Suprapubic skin (tissue), 4 donors: ENCODE measurements around the gene DDB1. TPM values are rescaled to one million over a fixed set of nuclear protein-coding genes. Genes with fewer than 3 reads are reported as not detected.

Experiments
- DNase-seq, 2 donors: peaks; one replicate each; pipeline ENCODE4 v3.0.0-alpha.2; 2019; ENCODE audit warnings: low spot score in 2 of 2
- H3K27ac ChIP-seq: fragments of 200-600 bp; sonication (generic); one replicate; pipeline ENCODE4 v1.5.1; 2019
- H3K27me3 ChIP-seq: fragments of 200-600 bp; sonication (generic); one replicate; pipeline ENCODE4 v1.5.1; 2019
- H3K36me3 ChIP-seq: fragments of 200-600 bp; sonication (generic); one replicate; pipeline ENCODE4 v1.5.1; 2019
- H3K4me1 ChIP-seq: fragments of 200-600 bp; sonication (generic); one replicate; pipeline ENCODE4 v1.5.1; 2019
- H3K4me3 ChIP-seq: fragments of 200-600 bp; sonication (generic); one replicate; pipeline ENCODE4 v1.5.1; 2019; ENCODE audit warnings: mild to moderate bottlenecking
- H3K9me3 ChIP-seq: fragments of 200-600 bp; sonication (generic); one replicate; pipeline ENCODE4 v1.5.1; 2019
- EP300 ChIP-seq: sonication (generic); formaldehyde crosslinking; IDR thresholded peaks from one replicate; pipeline ENCODE4 v1.6.1; 2017; ENCODE audit warnings: antibody characterized with exemption
- POLR2A ChIP-seq, 2 donors: fragments of 450-650 bp; IDR thresholded peaks; one replicate each; pipeline ENCODE4 v1.6.1; 2017; ENCODE audit warnings: antibody characterized with exemption in 2 of 2, mild to moderate bottlenecking in 2 of 2, moderate library complexity in 2 of 2
- POLR2AphosphoS5 ChIP-seq, 3 donors: sonication (generic); formaldehyde crosslinking; IDR thresholded peaks; one replicate each; pipeline ENCODE4 v1.6.1; 2017; ENCODE audit warnings: antibody characterized with exemption in 3 of 3
- WGBS: methylation state at CpG from one replicate; pipeline ENCODE4 v1.1.5; 2018; 5-methylcytosine and 5-hydroxymethylcytosine counted together
- total RNA-seq, 4 donors: library from RNA; depleted of rRNA; stranded (reverse); fragments of >200 nt; gene quantifications; one replicate each; pipeline ENCODE4 v1.1.0, GENCODE V29; 2016
- TF ChIP-seq, protein P1 (sequence below), 2 donors: fragments of 200-600 bp in 1 of 2; fragments of 450-650 bp in 1 of 2; sonication (generic) in 1 of 2; IDR thresholded peaks; one replicate each; pipeline ENCODE4 v1.5.1; 2016 to 2019; ENCODE audit warnings: antibody characterized with exemption in 2 of 2, mild to moderate bottlenecking in 1 of 2, moderate library complexity in 1 of 2

The DDB1 gene
- total RNA-seq, 4 donors from 2014 or later, result 151 to 219 (median 182) TPM

DNA sequence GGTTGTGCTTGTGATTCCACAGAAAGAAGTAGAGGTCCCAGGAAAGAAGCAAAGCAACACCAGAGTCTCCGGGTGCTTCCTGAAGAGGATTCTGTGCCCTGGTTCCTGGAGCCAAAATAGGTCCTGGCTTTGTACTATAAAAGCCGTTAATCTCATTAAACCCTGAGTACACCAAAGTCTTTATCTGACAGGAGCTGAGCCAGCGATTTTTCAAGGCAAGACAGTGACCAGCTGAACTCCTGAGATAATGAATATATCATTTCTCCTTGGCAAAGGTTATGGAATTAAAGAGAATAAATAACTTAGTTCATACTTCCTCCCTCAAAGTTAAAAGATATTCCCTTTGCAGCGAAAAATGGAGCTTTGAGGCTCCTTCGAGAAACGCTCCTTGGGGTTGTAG is 34.5 kb upstream of the DDB1 start:
- 82% methylated on average over 6 of the region's 6 CpGs for WGBS
- TF ChIP-seq EP300, result no peak
- no peak for TF ChIP-seq POLR2AphosphoS5 (IDR thresholded peaks at IDR 0.05)
- no peak for TF ChIP-seq POLR2A (IDR thresholded peaks at IDR 0.05)
- TF ChIP-seq, protein P1, sequence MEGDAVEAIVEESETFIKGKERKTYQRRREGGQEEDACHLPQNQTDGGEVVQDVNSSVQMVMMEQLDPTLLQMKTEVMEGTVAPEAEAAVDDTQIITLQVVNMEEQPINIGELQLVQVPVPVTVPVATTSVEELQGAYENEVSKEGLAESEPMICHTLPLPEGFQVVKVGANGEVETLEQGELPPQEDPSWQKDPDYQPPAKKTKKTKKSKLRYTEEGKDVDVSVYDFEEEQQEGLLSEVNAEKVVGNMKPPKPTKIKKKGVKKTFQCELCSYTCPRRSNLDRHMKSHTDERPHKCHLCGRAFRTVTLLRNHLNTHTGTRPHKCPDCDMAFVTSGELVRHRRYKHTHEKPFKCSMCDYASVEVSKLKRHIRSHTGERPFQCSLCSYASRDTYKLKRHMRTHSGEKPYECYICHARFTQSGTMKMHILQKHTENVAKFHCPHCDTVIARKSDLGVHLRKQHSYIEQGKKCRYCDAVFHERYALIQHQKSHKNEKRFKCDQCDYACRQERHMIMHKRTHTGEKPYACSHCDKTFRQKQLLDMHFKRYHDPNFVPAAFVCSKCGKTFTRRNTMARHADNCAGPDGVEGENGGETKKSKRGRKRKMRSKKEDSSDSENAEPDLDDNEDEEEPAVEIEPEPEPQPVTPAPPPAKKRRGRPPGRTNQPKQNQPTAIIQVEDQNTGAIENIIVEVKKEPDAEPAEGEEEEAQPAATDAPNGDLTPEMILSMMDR (IDR thresholded peaks at IDR 0.05), result no peak
- no peaks in the 10 kb centered on the region for H3K9me3 ChIP-seq
- no peaks in the 10 kb centered on the region for H3K27me3 ChIP-seq
- DNase-seq, result no peak
- no peak overlapping the region for H3K27ac ChIP-seq
- H3K4me1 ChIP-seq, result peaks cover 48% of the 10 kb centered on the region
- H3K4me3 ChIP-seq, result no peak overlapping the region
- H3K36me3 ChIP-seq, result peaks cover 60% of the 10 kb centered on the region

DNA sequence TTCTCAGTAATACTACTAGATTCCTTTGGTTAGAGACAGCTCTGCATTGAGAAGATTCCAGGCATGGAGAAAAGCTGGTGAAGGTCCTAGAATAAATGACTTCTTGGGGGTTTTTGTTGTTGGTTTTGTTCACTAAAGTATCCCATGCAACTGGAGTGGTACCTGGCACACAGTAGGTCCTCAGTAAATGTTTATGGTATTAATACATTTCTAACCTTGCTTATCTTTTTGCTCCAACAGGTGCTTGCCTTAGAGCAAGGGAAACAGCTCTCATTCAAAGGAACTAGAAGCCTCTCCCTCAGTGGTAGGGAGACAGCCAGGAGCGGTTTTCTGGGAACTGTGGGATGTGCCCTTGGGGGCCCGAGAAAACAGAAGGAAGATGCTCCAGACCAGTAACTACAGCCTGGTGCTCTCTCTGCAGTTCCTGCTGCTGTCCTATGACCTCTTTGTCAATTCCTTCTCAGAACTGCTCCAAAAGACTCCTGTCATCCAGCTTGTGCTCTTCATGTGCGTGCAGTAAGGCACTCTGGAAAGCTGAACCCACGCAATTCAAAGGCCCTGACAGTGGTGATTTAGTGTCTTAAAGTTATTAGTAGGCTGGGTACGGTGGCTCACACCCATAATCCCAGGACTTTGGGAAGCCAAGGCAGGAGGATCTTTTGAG is 31.2 kb upstream of the DDB1 start:
- H3K27me3 ChIP-seq, result no peaks in the 10 kb centered on the region
- H3K36me3 ChIP-seq, result peaks cover 49% of the 10 kb centered on the region
- H3K27ac ChIP-seq, result no peak overlapping the region
- no peak for TF ChIP-seq POLR2A (IDR thresholded peaks at IDR 0.05)
- TF ChIP-seq, protein P1 (IDR thresholded peaks at IDR 0.05), result no peak
- TF ChIP-seq EP300, result no peak
- no peak for TF ChIP-seq POLR2AphosphoS5 (IDR thresholded peaks at IDR 0.05)
- H3K9me3 ChIP-seq, result no peaks in the 10 kb centered on the region
- 87% methylated on average over 5 of the region's 5 CpGs for WGBS
- H3K4me3 ChIP-seq, result no peak overlapping the region
- no peak for DNase-seq
- peaks cover 54% of the 10 kb centered on the region for H3K4me1 ChIP-seq

DNA sequence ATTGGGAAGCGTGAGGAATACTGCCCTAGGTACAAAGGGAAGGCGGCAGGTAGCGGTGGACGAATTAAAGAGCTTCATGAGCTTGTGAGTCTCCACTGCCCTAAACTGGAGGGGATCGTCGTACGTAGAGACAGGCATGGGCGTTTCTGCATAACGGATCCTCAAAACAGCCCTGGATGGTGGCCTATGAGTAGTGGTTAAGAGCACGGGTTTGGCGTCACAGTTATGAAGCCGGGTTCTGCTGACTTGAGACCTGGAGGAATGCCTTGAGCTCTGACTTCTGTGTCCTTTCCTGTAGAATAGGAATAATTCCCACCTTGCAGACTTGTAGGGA is 29.6 kb upstream of the DDB1 start:
- Histone ChIP-seq H3K9me3 (no peaks in the 10 kb centered on the region), H3K36me3 (peaks cover 34% of the 10 kb centered on the region), H3K4me1 (peaks cover 46% of the 10 kb centered on the region), H3K27me3 (no peaks in the 10 kb centered on the region), H3K27ac (peak overlapping the region; percentile 98), H3K4me3 (peak overlapping the region; percentile 68)
- WGBS, result 0% methylated on average over 11 of the region's 12 CpGs
- DNase-seq, result no peak
- TF ChIP-seq, protein P1 (IDR thresholded peaks at IDR 0.05), result no peak

DNA sequence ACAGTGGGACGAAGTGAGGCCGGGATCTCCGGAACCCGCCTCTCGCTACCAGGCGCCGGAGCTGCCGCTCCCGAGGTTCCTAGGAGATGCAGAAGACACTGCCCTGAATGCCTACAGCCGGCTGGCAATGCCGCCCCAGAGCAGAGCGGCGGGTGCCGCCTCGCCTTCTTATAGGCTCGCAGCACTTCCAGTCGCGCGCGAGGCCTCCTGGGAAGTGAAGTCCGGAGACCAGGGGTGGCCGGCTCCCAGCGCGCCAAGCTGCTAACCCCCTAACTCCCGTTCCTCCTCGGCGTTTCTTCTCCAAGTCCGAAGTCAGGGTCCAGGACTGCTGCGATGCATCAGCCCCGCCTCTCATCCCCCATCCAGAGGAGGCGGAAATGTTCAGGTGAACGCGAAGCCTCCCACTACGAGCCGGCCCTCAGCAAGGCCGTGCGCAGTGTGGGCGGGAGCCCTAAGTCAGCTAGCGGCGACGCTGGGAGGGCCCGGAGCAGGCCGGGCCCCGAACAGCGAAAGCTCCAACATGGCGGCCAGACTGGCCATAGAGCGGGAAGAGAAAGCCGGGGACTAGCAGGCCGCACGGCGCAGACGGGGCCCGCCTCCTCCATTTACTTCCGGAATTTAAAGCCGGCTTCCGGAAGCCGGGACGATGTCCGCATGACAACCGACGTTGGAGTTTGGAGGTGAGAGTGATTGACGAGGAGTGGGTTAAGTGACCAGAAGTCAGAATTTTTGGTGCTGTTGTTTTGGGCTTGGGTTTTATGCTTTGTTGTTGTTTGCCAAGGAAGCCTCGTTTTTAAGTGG is 29.0 kb upstream of the DDB1 start, which contains the start of the genes CYB561A3 and TMEM138:
Gene CYB561A3 (minus strand): TSS at position 142 of the 801 bp plus-strand sequence. CDS start 5,169 bp downstream, outside the sequence.
Gene TMEM138 (plus strand): TSS at position 634 of the 801 bp plus-strand sequence. CDS start 2,017 bp downstream, outside the sequence.
- DNase-seq, result peak; percentile 94 to 96
- no peaks in the 10 kb centered on the region for H3K9me3 ChIP-seq
- peaks cover 28% of the 10 kb centered on the region for H3K36me3 ChIP-seq
- TF ChIP-seq POLR2AphosphoS5 (IDR thresholded peaks at IDR 0.05), result peak in 2 of 3 donors; percentile 67 to 87
- peak; percentile 60 to 73 for TF ChIP-seq POLR2A (IDR thresholded peaks at IDR 0.05)
- TF ChIP-seq, protein P1 (IDR thresholded peaks at IDR 0.05), result no peak
- TF ChIP-seq EP300, result no peak
- peak within 1 kb of the TSS; percentile 98 for H3K27ac ChIP-seq
- H3K4me3 ChIP-seq, result peak within 1 kb of the TSS; percentile 68
- WGBS, result 0% methylated on average over 27 of the region's 63 CpGs
- H3K4me1 ChIP-seq, result peaks cover 46% of the 10 kb centered on the region
- no peaks in the 10 kb centered on the region for H3K27me3 ChIP-seq

DNA sequence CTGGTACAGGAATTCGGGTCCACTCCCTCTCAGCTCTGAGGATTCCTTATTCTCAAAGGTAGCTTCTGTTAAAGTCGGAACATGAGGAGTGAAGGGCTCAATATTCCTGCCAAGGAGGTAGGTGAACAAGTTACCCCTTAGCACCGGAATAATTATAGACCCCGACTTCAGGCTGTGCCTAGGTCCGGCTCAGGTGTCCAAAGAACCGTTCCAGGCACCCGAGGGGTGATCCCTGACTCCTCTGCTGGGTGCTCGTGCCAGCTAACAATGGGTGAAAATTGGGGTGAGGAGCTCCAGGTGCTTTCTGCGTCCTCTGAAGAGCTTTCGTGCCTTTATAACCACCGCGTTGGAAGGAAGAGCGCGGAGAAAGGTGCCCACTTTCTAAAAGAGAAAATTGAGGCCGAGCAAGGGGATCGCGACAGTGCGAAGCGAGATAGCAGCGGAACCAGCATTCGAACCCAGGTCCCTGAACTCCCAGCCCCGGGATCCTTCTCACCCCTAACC is 28.4 kb upstream of the DDB1 start:
- H3K4me3 ChIP-seq, result peak overlapping the region; percentile 68
- no peak for DNase-seq
- peaks cover 22% of the 10 kb centered on the region for H3K36me3 ChIP-seq
- TF ChIP-seq POLR2AphosphoS5 (IDR thresholded peaks at IDR 0.05) (no peak), EP300 (no peak), POLR2A (IDR thresholded peaks at IDR 0.05) (no peak)
- TF ChIP-seq, protein P1 (IDR thresholded peaks at IDR 0.05), result no peak
- no peaks in the 10 kb centered on the region for H3K9me3 ChIP-seq
- 4% methylated on average over 17 of the region's 22 CpGs for WGBS
- H3K4me1 ChIP-seq, result peaks cover 51% of the 10 kb centered on the region
- no peaks in the 10 kb centered on the region for H3K27me3 ChIP-seq
- H3K27ac ChIP-seq, result peak overlapping the region; percentile 98
